HG03196 (cell line): Measurements from ENCODE around the gene SLC19A3.
"Not testable (repeated sequence)": the region's sequence is repeated elsewhere in the genome, so short reads cannot be mapped to it uniquely, and the experiment has no call there.

Source experiments
- ATAC-seq: cut with Tn5 transposase; IDR thresholded peaks from one replicate; pipeline ENCODE4 v1.9.1; 2021; ENCODE audit not compliant: unreplicated experiment

SLC19A3 gene

GRCh38 chr2:227703961-227704360 is 13.9 kb downstream of the SLC19A3 start:
- no peak for ATAC-seq

GRCh38 chr2:227703280-227703732 is 14.5 kb downstream of the SLC19A3 start:
- no peak for ATAC-seq

- no peak for ATAC-seq
Observed at GRCh38 chr2:227701556-227701955, 16.3 kb downstream of the SLC19A3 start.

- no peak for ATAC-seq
Observed at GRCh38 chr2:227696990-227697679, 20.7 kb downstream of the SLC19A3 start.

GRCh38 chr2:227687189-227687588 is 30.6 kb downstream of the SLC19A3 start:
- no peak for ATAC-seq

- no peak for ATAC-seq
Observed at GRCh38 chr2:227684258-227684657, 33.6 kb downstream of the SLC19A3 start.

- ATAC-seq, result no peak
Observed at GRCh38 chr2:227677928-227678327, 39.9 kb downstream of the SLC19A3 start.

- ATAC-seq, result no peak
Observed at GRCh38 chr2:227674485-227674884, 43.3 kb downstream of the SLC19A3 start.

GRCh38 chr2:227673620-227674019 is 44.2 kb downstream of the SLC19A3 start:
- not testable (repeated sequence) for ATAC-seq

GRCh38 chr2:227671170-227671905 is 46.5 kb downstream of the SLC19A3 start:
- ATAC-seq, result no peak

- ATAC-seq, result not testable (repeated sequence)
Observed at GRCh38 chr2:227666631-227667170, 51.1 kb downstream of the SLC19A3 start, which contains the start of gene SCYGR5. Gene SCYGR5 (plus strand): TSS chr2:227666804. CDS start chr2:227666804, 0 bp downstream.

GRCh38 chr2:227665189-227665940 is 52.5 kb downstream of the SLC19A3 start:
- no peak for ATAC-seq

- no peak for ATAC-seq
Observed at GRCh38 chr2:227661827-227662226, 56.0 kb downstream of the SLC19A3 start.

- no peak for ATAC-seq
Observed at GRCh38 chr2:227661025-227661649, 56.7 kb downstream of the SLC19A3 start.

GRCh38 chr2:227657199-227657845 is 60.5 kb downstream of the SLC19A3 start:
- ATAC-seq, result no peak

- ATAC-seq, result no peak
Observed at GRCh38 chr2:227655454-227655853, 62.4 kb downstream of the SLC19A3 start.

- ATAC-seq, result no peak
Observed at GRCh38 chr2:227654426-227654825, 63.4 kb downstream of the SLC19A3 start.

- no peak for ATAC-seq
Observed at GRCh38 chr2:227653419-227653818, 64.4 kb downstream of the SLC19A3 start.

- ATAC-seq, result no peak
Observed at GRCh38 chr2:227643990-227644551, 73.8 kb downstream of the SLC19A3 start.

GRCh38 chr2:227642656-227643055 is 75.2 kb downstream of the SLC19A3 start:
- no peak for ATAC-seq
